ENCODE data around the gene NDE1.

DNA sequence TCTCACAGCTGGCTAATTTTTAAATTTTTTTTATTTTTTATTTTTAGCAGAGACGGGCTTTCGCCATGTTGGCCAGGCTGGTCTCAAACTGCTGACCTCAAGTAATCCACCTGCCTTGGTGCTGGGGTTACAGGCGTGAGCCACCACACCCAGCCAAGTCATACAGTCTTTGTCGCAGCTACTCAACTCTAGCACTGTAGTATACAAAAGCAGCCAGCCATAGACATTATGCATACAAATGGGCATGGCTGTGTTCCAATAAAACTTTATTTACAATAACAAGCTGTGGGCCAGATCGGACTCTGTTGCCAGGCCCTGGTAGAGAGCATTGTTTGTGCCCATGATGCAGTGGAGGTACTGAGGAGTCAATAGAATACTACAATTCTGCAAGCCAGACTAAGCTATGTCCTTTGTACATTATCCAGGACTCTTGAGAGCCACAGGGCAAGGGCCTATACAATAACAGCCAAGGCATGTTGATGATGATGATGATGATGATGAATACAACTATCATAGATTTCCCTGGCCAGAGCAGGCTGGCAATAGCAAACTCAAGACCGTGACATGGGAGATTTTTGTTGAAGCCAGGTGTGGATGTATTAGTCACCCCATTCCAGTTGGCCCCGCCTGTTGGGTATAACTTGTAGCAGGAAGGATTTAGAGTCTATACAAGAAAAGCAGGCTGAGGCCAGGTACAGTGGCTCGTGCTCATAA lies 104.9 kb downstream of the NDE1 start:
- TF ChIP-seq GATA3 (IDR thresholded peaks at IDR 0.05; ENCODE audit: low read depth, low read length), result no peak
- no peak for TF ChIP-seq GATA2 (IDR thresholded peaks at IDR 0.05; ENCODE audit: low read depth, low read length)
